CD14-positive monocyte (primary cell): ENCODE results near the gene TRAPPC12. TPM values are rescaled to one million over a fixed set of nuclear protein-coding genes. Genes with fewer than 3 reads are reported as not detected.
"Not testable (repeated sequence)": the region's sequence is repeated elsewhere in the genome, so short reads cannot be mapped to it uniquely, and the experiment has no call there.

Experiments used
- DNase-seq, 3 donors: peaks; one replicate each; pipeline ENCODE4 v3.0.0-alpha.2; 2011 to 2022
- H2AFZ ChIP-seq: 2 replicates; pipeline ENCODE4 v1.6.0; 2012; ENCODE audit warnings: mild to moderate bottlenecking, low read depth, low read length, inconsistent platforms; ENCODE audit not compliant: insufficient read depth, poor library complexity, severe bottlenecking
- H3K27ac ChIP-seq, 2 donors: 1 replicate in 1 of 2; 2 replicates in 1 of 2; pipeline ENCODE4 v1.5.1; 2012 to 2013; ENCODE audit warnings: low read length in 2 of 2, control low read depth in 1 of 2, inconsistent platforms in 1 of 2, low read depth in 1 of 2, mild to moderate bottlenecking in 1 of 2
- H3K27me3 ChIP-seq, 2 donors: one replicate each; pipeline versions ENCODE4 v1.6.0 to v1.6.1; 2011 to 2013; ENCODE audit warnings: low read length in 2 of 2; ENCODE audit not compliant: control insufficient read depth in 2 of 2, insufficient read depth in 2 of 2
- H3K36me3 ChIP-seq, 2 donors: replicated peaks in 1 of 2; 1 replicate in 1 of 2; 2 replicates in 1 of 2; pipeline versions ENCODE4 v1.5.1 to v1.6.1; 2012 to 2013; ENCODE audit warnings: low read length in 2 of 2, control low read depth in 1 of 2, inconsistent platforms in 1 of 2, mild to moderate bottlenecking in 1 of 2; ENCODE audit not compliant: insufficient read depth in 2 of 2, control insufficient read depth in 1 of 2
- H3K4me1 ChIP-seq, 2 donors: 1 replicate in 1 of 2; 2 replicates in 1 of 2; pipeline versions ENCODE4 v1.5.1 to v1.6.1; 2012 to 2013; ENCODE audit warnings: low read length in 2 of 2, control low read depth in 1 of 2, inconsistent platforms in 1 of 2, mild to moderate bottlenecking in 1 of 2, moderate library complexity in 1 of 2; ENCODE audit not compliant: insufficient read depth in 2 of 2, control insufficient read depth in 1 of 2
- H3K4me2 ChIP-seq: replicated peaks from 2 replicates; pipeline ENCODE3; 2012; ENCODE audit warnings: low read length, moderate library complexity, mild to moderate bottlenecking; ENCODE audit not compliant: poor library complexity, severe bottlenecking; ENCODE audit errors: extremely low read depth
- H3K4me3 ChIP-seq, 3 experiments: fragments of 200-600 bp in 1 of 3; sonication (generic) in 1 of 3; replicated peaks in 1 of 3; 1 replicate in 2 of 3; 2 replicates in 1 of 3; pipeline ENCODE4 v1.5.1; 2011 to 2013; ENCODE audit warnings: low read length in 3 of 3, mild to moderate bottlenecking in 3 of 3, control low read depth in 2 of 3, low read depth in 2 of 3, inconsistent platforms in 1 of 3, moderate library complexity in 1 of 3
- H3K79me2 ChIP-seq: 2 replicates; pipeline ENCODE4 v1.6.0; 2012; ENCODE audit warnings: mild to moderate bottlenecking, control low read depth, inconsistent platforms, low read length, moderate library complexity; ENCODE audit not compliant: insufficient read depth
- H3K9ac ChIP-seq: 2 replicates; pipeline ENCODE4 v1.6.0; 2017; ENCODE audit warnings: low read length, mild to moderate bottlenecking; ENCODE audit not compliant: insufficient read depth, poor library complexity, severe bottlenecking
- H3K9me3 ChIP-seq, 2 donors: replicated peaks in 1 of 2; 1 replicate in 1 of 2; 2 replicates in 1 of 2; pipeline versions ENCODE4 v1.5.1 to v1.6.1; 2012 to 2013; ENCODE audit warnings: low read length in 2 of 2, control low read depth in 1 of 2; ENCODE audit not compliant: control insufficient read depth in 1 of 2, insufficient read depth in 1 of 2
- H4K20me1 ChIP-seq: 2 replicates; pipeline ENCODE4 v1.6.0; 2012; ENCODE audit warnings: mild to moderate bottlenecking, low read length, control low read depth, moderate library complexity; ENCODE audit not compliant: insufficient read depth
- H3K27ac Mint-ChIP-seq, 7 donors: one replicate each; pipeline ENCODE4 v1.8.0; 2020; ENCODE audit warnings: mild to moderate bottlenecking in 7 of 7, mixed read lengths in 7 of 7, moderate library complexity in 6 of 7, inconsistent platforms in 2 of 7
- H3K27me3 Mint-ChIP-seq, 3 donors: one replicate each; pipeline ENCODE4 v1.8.0; 2021 to 2022; ENCODE audit warnings: low read depth in 3 of 3, mild to moderate bottlenecking in 3 of 3, mixed read lengths in 3 of 3, moderate library complexity in 3 of 3, inconsistent platforms in 1 of 3
- H3K36me3 Mint-ChIP-seq, 2 donors: one replicate each; pipeline ENCODE4 v1.8.0; 2020; ENCODE audit warnings: mixed read lengths in 2 of 2, inconsistent platforms in 1 of 2, mild to moderate bottlenecking in 1 of 2
- H3K4me1 Mint-ChIP-seq: one replicate; pipeline ENCODE4 v1.8.0; 2020; ENCODE audit warnings: mild to moderate bottlenecking, mixed read lengths
- H3K4me3 Mint-ChIP-seq, 2 donors: one replicate each; pipeline ENCODE4 v1.8.0; 2020; ENCODE audit warnings: mild to moderate bottlenecking in 2 of 2, mixed read lengths in 2 of 2, moderate library complexity in 1 of 2
- H3K9me3 Mint-ChIP-seq, 7 donors: one replicate each; pipeline ENCODE4 v1.8.0; 2020 to 2022; ENCODE audit warnings: mixed read lengths in 7 of 7, mild to moderate bottlenecking in 6 of 7, moderate library complexity in 6 of 7, inconsistent platforms in 2 of 7
- WGBS: methylation state at CpG from one replicate; pipeline ENCODE4 v1.1.5; 2013; ENCODE audit warnings: missing lambda C conversion rate; ENCODE audit not compliant: insufficient coverage; 5-methylcytosine and 5-hydroxymethylcytosine counted together
- intact Hi-C, 2 donors: fragments of 100-400 bp; cut with micrococcal nuclease; formaldehyde crosslinking; loops; one replicate each; pipeline versions ENCODE4 v1.15.0 to v1.15.1; 2023
- polyA plus RNA-seq, 3 donors: library from polyadenylated mRNA; depleted of rRNA in 1 of 3; unstranded in 2 of 3; stranded (reverse) in 1 of 3; fragments of 300-500 nt in 2 of 3; fragments of >200 nt in 1 of 3; fragmentation: Illumina TruSeq in 2 of 3; gene quantifications; 1 replicate in 2 of 3; 2 replicates in 1 of 3; pipeline ENCODE4 v1.2.3, GENCODE V29; 2012 to 2021
- TF ChIP-seq, protein P1 (sequence below): fragments of 200-600 bp; IDR thresholded peaks from one replicate; pipeline ENCODE4 v1.8.0; 2022; ENCODE audit warnings: antibody characterized with exemption, mild to moderate bottlenecking

Gene TRAPPC12
- polyA plus RNA-seq, 3 donors = 26.6 to 72.1 (median 44.7) TPM

DNA sequence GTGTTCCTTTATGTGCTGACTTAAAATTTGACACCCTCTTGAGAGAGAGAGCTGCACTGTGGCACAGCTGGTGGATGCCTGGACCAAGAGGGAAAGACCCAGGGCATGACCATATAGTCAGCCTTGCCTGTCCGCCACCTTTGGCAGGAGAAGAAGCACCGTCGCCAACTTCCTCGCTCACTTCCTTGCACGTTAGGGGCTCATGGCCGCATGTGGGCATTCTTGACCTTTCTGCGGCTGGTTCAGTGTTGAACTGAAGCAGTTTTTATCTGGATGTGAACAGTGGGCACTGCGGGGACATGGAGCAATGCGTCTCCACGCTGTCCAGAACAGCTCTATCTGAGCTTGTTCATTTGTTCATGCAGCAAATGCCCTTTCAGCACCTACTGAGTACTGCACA, 66.9 kb downstream of the TRAPPC12 start:
- WGBS = 97% methylated on average over 9 of the region's 10 CpGs
- Mint-ChIP-seq H3K27me3 (no peaks in the 10 kb centered on the region), H3K4me3 (no peak overlapping the region), H3K36me3 (peaks cover 80 to 90% of the 10 kb centered on the region in 2 donors), H3K4me1 (no peaks in the 10 kb centered on the region), H3K9me3 (peaks cover 0 to 2% (median 0%) of the 10 kb centered on the region in 7 donors), H3K27ac (no peak overlapping the region)
- TF ChIP-seq, protein P1, sequence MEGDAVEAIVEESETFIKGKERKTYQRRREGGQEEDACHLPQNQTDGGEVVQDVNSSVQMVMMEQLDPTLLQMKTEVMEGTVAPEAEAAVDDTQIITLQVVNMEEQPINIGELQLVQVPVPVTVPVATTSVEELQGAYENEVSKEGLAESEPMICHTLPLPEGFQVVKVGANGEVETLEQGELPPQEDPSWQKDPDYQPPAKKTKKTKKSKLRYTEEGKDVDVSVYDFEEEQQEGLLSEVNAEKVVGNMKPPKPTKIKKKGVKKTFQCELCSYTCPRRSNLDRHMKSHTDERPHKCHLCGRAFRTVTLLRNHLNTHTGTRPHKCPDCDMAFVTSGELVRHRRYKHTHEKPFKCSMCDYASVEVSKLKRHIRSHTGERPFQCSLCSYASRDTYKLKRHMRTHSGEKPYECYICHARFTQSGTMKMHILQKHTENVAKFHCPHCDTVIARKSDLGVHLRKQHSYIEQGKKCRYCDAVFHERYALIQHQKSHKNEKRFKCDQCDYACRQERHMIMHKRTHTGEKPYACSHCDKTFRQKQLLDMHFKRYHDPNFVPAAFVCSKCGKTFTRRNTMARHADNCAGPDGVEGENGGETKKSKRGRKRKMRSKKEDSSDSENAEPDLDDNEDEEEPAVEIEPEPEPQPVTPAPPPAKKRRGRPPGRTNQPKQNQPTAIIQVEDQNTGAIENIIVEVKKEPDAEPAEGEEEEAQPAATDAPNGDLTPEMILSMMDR = no peak
- Histone ChIP-seq H3K27ac (no peak overlapping the region), H2AFZ (no peak overlapping the region), H3K27me3 (no peaks in the 10 kb centered on the region), H3K9me3 (no peaks in the 10 kb centered on the region), H4K20me1 (no peaks in the 10 kb centered on the region), H3K79me2 (no peaks in the 10 kb centered on the region), H3K36me3 (peaks cover 70 to 98% of the 10 kb centered on the region in 2 donors), H3K4me2 (no peak overlapping the region), H3K4me3 (no peak overlapping the region), H3K4me1 (no peaks in the 10 kb centered on the region), H3K9ac (no peak overlapping the region)
- intact Hi-C loops = no loop called here
- no peak for DNase-seq

DNA sequence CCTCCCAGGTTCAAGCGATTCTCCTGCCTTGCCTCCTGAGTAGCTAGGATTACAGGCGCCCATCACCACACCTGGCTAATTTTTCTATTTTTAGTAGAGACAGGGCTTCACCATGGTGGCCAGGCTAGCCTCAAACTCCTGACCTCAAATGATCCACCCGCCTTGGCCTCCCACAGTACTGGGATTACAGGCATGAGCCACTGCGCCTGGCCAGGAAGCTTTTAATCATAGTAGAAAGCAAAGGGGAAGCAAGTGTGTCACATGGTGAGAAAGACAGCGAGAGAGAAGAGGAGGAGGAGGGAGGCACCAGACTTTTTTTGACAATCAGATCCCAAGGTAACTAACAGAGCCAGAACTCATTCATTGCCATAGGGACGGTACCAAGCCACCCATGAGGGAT, 67.7 kb downstream of the TRAPPC12 start:
- H3K27me3 ChIP-seq, H3K4me3 Mint-ChIP-seq, H3K27me3 Mint-ChIP-seq, H3K9me3 ChIP-seq, H2AFZ ChIP-seq, H3K27ac ChIP-seq, H3K4me2 ChIP-seq, H3K4me1 Mint-ChIP-seq, H3K9me3 Mint-ChIP-seq, intact Hi-C loops, DNase-seq, H3K9ac ChIP-seq, H3K4me1 ChIP-seq, H3K79me2 ChIP-seq, H4K20me1 ChIP-seq, H3K4me3 ChIP-seq: not testable (repeated sequence)
- Mint-ChIP-seq H3K36me3 (peaks cover 79 to 92% of the 10 kb centered on the region in 2 donors), H3K27ac (peak overlapping the region in 4 of 7 donors; percentile 51 to 57 (median 54))
- peaks cover 76 to 100% of the 10 kb centered on the region in 2 donors for H3K36me3 ChIP-seq
- 83% methylated on average over 1 of the region's 6 CpGs for WGBS
